Natural killer cell (primary cell): Measurements from ENCODE around the gene GRID2. TPM values are rescaled to one million over a fixed set of nuclear protein-coding genes. Genes with fewer than 3 reads are reported as not detected.

Experiments
- ATAC-seq, 3 donors: fragments of 150-1000 bp in 2 of 3; fragments of 200-7000 bp in 1 of 3; cut with Tn5 transposase; 1 replicate in 1 of 3; 2 replicates in 2 of 3; pipeline ENCODE4 v1.10.0; 2021; ENCODE audit warnings: mild to moderate bottlenecking in 2 of 3, moderate library complexity in 2 of 3
- DNase-seq, 2 donors: peaks; one replicate each; pipeline versions ENCODE4 v3.0.0 to v3.0.0-alpha.2; 2013 to 2021; ENCODE audit warnings: mixed read lengths in 1 of 2
- H3K27ac ChIP-seq: one replicate; pipeline ENCODE4 v1.5.1; 2013; ENCODE audit warnings: mild to moderate bottlenecking, low read length
- H3K27me3 ChIP-seq: one replicate; pipeline ENCODE4 v1.6.1; 2013; ENCODE audit warnings: low read length; ENCODE audit not compliant: control insufficient read depth, insufficient read depth
- H3K36me3 ChIP-seq: one replicate; pipeline ENCODE4 v1.6.1; 2013; ENCODE audit warnings: low read length; ENCODE audit not compliant: control insufficient read depth, insufficient read depth
- H3K4me1 ChIP-seq: one replicate; pipeline ENCODE4 v1.6.1; 2013; ENCODE audit warnings: low read length; ENCODE audit not compliant: control insufficient read depth, insufficient read depth
- H3K4me3 ChIP-seq: one replicate; pipeline ENCODE4 v1.5.1; 2013; ENCODE audit warnings: low read length
- H3K9me3 ChIP-seq: one replicate; pipeline ENCODE4 v1.6.1; 2013; ENCODE audit warnings: low read length; ENCODE audit not compliant: control insufficient read depth, insufficient read depth
- H3K27ac Mint-ChIP-seq, 2 donors: one replicate each; pipeline ENCODE4 v1.8.0; 2022; ENCODE audit warnings: mild to moderate bottlenecking in 2 of 2, mixed read lengths in 2 of 2, moderate library complexity in 1 of 2
- H3K27me3 Mint-ChIP-seq, 2 donors: one replicate each; pipeline ENCODE4 v1.8.0; 2022; ENCODE audit warnings: low read depth in 2 of 2, mixed read lengths in 2 of 2
- H3K36me3 Mint-ChIP-seq: one replicate; pipeline ENCODE4 v1.8.0; 2022; ENCODE audit warnings: mixed read lengths
- H3K4me1 Mint-ChIP-seq, 2 donors: one replicate each; pipeline ENCODE4 v1.8.0; 2022; ENCODE audit warnings: mixed read lengths in 2 of 2
- H3K4me3 Mint-ChIP-seq: one replicate; pipeline ENCODE4 v1.8.0; 2022; ENCODE audit warnings: mild to moderate bottlenecking, moderate library complexity, mixed read lengths
- H3K9me3 Mint-ChIP-seq, 2 donors: one replicate each; pipeline ENCODE4 v1.8.0; 2022; ENCODE audit warnings: mixed read lengths in 2 of 2
- WGBS: methylation state at CpG from one replicate; pipeline ENCODE4 v1.1.7; 2013; ENCODE audit warnings: missing lambda C conversion rate; ENCODE audit not compliant: insufficient coverage; 5-methylcytosine and 5-hydroxymethylcytosine counted together
- intact Hi-C: fragments of 100-400 bp; cut with micrococcal nuclease; formaldehyde crosslinking; loops from one replicate; pipeline ENCODE4 v1.14.2; 2022
- total RNA-seq, 4 donors: library from RNA; stranded (reverse); fragments of 120-200 nt in 1 of 4; gene quantifications; one replicate each; pipeline versions ENCODE4 v1.2.3 to v1.2.4, GENCODE V29; 2013 to 2022
- TF ChIP-seq, protein P1 (sequence below): fragments of 200-600 bp; IDR thresholded peaks from one replicate; pipeline ENCODE4 v1.8.0; 2022; ENCODE audit warnings: antibody characterized with exemption

GRID2 gene
- total RNA-seq, 3 donors from 2014 or later (not counting 1 experiment from before 2014, with no cell fraction given): not detected

DNA sequence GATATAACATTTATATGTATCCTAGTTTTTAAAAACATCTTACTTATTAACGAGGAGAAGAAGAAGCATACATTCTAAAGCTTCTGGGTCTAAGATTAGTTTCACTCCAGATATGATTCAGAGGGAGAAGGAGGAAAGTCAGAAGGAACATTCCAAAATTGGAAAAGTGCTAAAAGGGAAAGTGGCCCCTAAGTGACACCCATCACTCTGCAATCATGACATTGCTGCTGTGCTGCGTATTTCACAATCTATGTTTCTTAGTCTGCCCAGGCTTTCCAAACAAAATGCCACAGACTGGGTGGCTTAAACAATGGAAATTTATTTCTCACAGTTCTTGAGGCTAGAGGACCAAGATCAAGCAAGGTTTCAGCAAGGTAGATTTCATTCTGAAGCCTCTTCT, 1452.3 kb downstream of the GRID2 start:
- H3K27ac Mint-ChIP-seq: no peak overlapping the region
- no peak overlapping the region for H3K4me3 Mint-ChIP-seq
- Histone ChIP-seq H3K4me3 (no peak overlapping the region), H3K27me3 (no peaks in the 10 kb centered on the region), H3K27ac (no peak overlapping the region), H3K4me1 (no peaks in the 10 kb centered on the region), H3K9me3 (no peaks in the 10 kb centered on the region), H3K36me3 (no peaks in the 10 kb centered on the region)
- no peaks in the 10 kb centered on the region for H3K27me3 Mint-ChIP-seq
- DNase-seq (no peak), ATAC-seq (no peak)
- H3K4me1 Mint-ChIP-seq: no peaks in the 10 kb centered on the region
- TF ChIP-seq, protein P1, sequence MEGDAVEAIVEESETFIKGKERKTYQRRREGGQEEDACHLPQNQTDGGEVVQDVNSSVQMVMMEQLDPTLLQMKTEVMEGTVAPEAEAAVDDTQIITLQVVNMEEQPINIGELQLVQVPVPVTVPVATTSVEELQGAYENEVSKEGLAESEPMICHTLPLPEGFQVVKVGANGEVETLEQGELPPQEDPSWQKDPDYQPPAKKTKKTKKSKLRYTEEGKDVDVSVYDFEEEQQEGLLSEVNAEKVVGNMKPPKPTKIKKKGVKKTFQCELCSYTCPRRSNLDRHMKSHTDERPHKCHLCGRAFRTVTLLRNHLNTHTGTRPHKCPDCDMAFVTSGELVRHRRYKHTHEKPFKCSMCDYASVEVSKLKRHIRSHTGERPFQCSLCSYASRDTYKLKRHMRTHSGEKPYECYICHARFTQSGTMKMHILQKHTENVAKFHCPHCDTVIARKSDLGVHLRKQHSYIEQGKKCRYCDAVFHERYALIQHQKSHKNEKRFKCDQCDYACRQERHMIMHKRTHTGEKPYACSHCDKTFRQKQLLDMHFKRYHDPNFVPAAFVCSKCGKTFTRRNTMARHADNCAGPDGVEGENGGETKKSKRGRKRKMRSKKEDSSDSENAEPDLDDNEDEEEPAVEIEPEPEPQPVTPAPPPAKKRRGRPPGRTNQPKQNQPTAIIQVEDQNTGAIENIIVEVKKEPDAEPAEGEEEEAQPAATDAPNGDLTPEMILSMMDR: no peak
- peaks cover 0 to 3% of the 10 kb centered on the region in 2 donors for H3K9me3 Mint-ChIP-seq
- intact Hi-C loops: no loop called here
- H3K36me3 Mint-ChIP-seq: no peaks in the 10 kb centered on the region
- WGBS: 75% methylated on average over 1 of the region's 2 CpGs

DNA sequence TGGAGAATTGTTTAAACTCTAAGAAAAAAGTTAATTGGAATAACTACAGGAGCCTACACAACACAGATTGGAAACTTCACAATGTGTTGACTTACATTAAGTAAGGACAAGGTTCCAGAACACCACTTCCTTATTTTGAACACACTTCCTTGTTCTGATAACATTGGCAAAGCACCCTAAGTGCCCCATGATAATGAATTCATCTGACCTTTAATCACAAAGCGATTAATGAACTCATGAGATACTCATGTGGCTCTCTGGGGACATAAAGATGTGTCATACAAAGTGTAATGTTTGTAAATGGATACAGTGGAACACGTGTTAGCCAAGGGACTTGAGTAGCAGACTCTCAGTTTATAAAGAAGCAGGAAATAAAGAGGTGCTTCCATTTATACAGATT, 1455.7 kb downstream of the GRID2 start:
- Histone ChIP-seq H3K4me1 (no peaks in the 10 kb centered on the region), H3K36me3 (no peaks in the 10 kb centered on the region), H3K27ac (no peak overlapping the region), H3K9me3 (no peaks in the 10 kb centered on the region), H3K27me3 (no peaks in the 10 kb centered on the region), H3K4me3 (no peak overlapping the region)
- H3K4me3 Mint-ChIP-seq: no peak overlapping the region
- TF ChIP-seq, protein P1: no peak
- H3K4me1 Mint-ChIP-seq: no peaks in the 10 kb centered on the region
- intact Hi-C loops: no loop called here
- DNase-seq (no peak), ATAC-seq (no peak)
- H3K27me3 Mint-ChIP-seq: no peaks in the 10 kb centered on the region
- 68% methylated on average over 2 of the region's 2 CpGs for WGBS
- H3K36me3 Mint-ChIP-seq: no peaks in the 10 kb centered on the region
- H3K27ac Mint-ChIP-seq: no peak overlapping the region
- H3K9me3 Mint-ChIP-seq: peaks cover 0 to 2% of the 10 kb centered on the region in 2 donors

GRCh38 chr4:93760284-93760683, 1456.5 kb downstream of the GRID2 start:
- Mint-ChIP-seq H3K36me3 (no peaks in the 10 kb centered on the region), H3K27me3 (no peaks in the 10 kb centered on the region), H3K27ac (no peak overlapping the region), H3K9me3 (peaks cover 0 to 2% of the 10 kb centered on the region in 2 donors), H3K4me3 (no peak overlapping the region), H3K4me1 (no peaks in the 10 kb centered on the region)
- DNase-seq: no peak
- intact Hi-C loops: no loop called here
- Histone ChIP-seq H3K27me3 (no peaks in the 10 kb centered on the region), H3K4me3 (no peak overlapping the region), H3K36me3 (no peaks in the 10 kb centered on the region), H3K9me3 (no peaks in the 10 kb centered on the region), H3K27ac (no peak overlapping the region), H3K4me1 (no peaks in the 10 kb centered on the region)
- no peak for ATAC-seq
- WGBS: 93% methylated on average over 2 of the region's 2 CpGs
- TF ChIP-seq, protein P1: no peak

- peaks cover 0 to 2% of the 10 kb centered on the region in 2 donors for H3K9me3 Mint-ChIP-seq
- no peaks in the 10 kb centered on the region for H3K36me3 Mint-ChIP-seq
- H3K27ac Mint-ChIP-seq: no peak overlapping the region
- H3K27me3 Mint-ChIP-seq: no peaks in the 10 kb centered on the region
- Histone ChIP-seq H3K4me1 (no peaks in the 10 kb centered on the region), H3K4me3 (no peak overlapping the region), H3K36me3 (no peaks in the 10 kb centered on the region), H3K27me3 (no peaks in the 10 kb centered on the region), H3K27ac (no peak overlapping the region), H3K9me3 (no peaks in the 10 kb centered on the region)
- no peak overlapping the region for H3K4me3 Mint-ChIP-seq
- H3K4me1 Mint-ChIP-seq: no peaks in the 10 kb centered on the region
- intact Hi-C loops: no loop called here
- TF ChIP-seq, protein P1: no peak
- WGBS: 100% methylated on average over 1 of the region's 1 CpG
- DNase-seq: no peak
- ATAC-seq: no peak
These were observed 1457.5 kb downstream of the GRID2 start for GRCh38 chr4:93761286-93761685.
